OCI-M1 (cell line): ENCODE data around the gene SYNGAP1.
A peak's percentile ranks its signal among the peaks of the same experiment; 100 is the strongest.

ENCODE experiments used
- DNase-seq: peaks from one replicate; lab custom pipeline; 2025; lab: John Stamatoyannopoulos, UW

SYNGAP1 gene

DNA sequence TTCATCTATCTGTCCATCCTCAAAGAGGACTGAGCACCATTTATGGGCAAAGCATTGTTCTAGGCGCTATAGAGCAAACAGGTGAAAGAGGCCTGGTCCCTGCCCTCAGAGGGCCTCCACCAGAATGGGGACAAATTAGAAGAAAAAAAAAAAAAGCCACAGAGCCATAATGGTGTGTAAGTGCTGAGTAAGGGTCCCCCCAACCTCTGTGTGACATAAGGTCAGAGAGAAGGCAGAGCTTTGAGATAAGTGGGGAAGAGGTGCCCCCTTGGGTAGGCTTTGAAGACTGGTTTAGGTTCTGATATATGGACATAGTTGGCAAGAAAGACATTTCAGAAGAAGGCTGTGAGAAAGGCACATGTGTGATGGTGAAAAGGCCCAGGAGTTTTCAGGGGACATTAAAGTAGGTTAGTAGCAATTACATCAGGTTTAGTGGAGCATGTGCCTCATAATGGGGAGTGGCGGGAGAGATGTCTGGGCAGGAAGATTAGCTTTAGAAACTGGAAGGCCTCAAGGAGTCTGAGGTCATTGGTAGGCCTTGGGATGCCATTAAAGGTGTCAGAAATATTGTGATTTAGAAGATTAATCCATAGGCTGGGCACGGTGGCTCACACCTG, 19.2 kb downstream of the SYNGAP1 start:
- no peak for DNase-seq

DNA sequence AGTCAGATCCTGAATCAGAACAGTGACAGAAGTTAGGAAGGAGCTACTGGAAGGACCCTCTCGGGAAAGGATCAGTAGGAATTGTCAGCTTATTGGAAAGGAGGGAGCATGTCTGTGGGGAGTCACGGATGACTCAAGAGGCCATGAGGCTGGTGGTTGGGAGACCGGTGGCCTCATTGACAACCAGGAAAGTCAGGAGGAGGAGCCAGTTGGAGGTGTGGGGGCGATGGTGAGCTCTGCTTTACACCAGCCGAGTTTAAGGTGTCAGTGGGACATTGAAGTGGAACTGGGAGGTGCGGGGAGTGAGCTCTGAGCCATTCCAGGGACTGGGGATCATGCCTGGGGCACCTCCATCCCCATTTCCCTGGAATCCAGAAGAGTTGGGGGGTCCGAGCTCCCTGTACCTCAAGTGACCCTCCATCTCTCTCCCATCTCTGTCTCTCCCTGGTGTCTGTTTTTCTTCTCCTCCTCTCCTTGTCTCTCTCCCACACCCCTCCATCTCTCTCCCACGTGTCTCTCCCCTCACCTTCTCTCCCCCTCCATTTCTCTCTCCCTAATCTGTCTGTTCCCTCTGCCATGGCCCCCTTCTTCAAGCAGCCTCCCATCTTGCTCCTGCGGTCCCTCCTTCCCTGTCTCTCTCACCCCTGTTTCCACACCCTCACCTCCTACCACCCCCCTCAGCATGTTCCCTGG, 20.2 kb downstream of the SYNGAP1 start:
- DNase-seq, result no peak

DNA sequence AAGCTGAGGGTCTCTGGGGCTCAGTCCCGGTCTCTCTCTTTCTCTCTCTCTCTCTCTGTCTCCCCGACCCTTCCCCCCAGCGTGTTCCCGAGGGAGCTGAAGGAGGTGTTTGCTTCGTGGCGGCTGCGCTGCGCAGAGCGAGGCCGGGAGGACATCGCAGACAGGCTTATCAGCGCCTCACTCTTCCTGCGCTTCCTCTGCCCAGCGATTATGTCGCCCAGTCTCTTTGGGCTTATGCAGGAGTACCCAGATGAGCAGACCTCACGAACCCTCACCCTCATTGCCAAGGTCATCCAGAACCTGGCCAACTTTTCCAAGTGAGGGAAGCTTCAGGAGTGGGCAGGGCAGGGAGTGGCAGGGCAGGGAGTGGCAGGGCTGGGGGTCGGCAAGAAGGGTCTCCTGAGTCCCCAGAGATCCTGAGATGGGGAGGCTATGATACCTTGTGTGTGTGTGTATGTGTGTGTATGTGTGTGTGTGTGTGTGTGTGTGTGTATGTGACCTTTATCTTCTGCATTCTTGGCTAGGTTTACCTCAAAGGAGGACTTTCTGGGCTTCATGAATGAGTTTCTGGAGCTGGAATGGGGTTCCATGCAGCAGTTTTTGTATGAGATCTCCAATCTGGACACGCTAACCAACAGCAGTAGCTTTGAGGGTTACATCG, 20.9 kb downstream of the SYNGAP1 start:
- DNase-seq, result no peak

DNA sequence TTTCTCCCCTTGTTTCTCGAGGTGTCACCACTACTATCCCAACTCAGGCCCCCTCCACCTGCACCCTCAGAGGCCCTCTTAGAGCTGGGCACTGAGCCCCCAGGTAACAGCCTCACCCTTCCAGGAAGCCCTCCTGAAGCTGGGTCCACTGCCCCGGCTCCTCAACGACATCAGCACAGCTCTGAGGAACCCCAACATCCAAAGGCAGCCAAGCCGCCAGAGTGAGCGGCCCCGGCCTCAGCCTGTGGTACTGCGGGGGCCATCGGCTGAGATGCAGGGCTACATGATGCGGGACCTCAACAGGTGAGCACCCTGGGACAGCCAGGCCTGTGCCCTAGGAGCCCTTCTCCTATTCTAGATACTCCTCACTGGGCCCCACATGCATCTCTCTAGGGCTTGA, 21.6 kb downstream of the SYNGAP1 start:
- no peak for DNase-seq

DNA sequence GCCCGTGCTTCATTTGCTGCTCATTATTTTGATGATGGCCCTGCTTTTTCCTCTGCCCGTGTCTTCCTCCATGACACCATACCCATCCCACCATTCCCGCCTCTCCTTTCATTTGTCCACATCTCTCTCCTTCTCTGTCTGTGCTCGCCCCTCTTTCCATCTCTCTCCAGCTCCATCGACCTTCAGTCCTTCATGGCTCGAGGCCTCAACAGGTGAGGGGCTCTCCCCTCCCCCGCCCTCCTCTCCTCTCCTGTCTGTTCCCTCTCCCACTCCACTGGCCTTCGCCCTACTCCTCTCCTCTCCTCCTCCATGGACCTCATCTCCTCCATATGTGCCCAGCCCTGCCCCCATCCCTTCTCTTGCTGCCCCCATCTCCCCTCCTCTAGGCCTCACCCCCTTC, 22.4 kb downstream of the SYNGAP1 start:
- DNase-seq, result no peak

DNA sequence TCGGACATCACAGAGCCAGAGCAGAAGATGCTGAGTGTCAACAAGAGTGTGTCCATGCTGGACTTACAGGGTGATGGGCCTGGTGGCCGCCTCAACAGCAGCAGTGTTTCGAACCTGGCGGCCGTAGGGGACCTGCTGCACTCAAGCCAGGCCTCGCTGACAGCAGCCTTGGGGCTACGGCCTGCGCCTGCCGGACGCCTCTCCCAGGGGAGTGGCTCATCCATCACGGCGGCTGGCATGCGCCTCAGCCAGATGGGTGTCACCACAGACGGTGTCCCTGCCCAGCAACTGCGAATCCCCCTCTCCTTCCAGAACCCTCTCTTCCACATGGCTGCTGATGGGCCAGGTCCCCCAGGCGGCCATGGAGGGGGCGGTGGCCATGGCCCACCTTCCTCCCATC, 23.2 kb downstream of the SYNGAP1 start:
- DNase-seq, result no peak

DNA sequence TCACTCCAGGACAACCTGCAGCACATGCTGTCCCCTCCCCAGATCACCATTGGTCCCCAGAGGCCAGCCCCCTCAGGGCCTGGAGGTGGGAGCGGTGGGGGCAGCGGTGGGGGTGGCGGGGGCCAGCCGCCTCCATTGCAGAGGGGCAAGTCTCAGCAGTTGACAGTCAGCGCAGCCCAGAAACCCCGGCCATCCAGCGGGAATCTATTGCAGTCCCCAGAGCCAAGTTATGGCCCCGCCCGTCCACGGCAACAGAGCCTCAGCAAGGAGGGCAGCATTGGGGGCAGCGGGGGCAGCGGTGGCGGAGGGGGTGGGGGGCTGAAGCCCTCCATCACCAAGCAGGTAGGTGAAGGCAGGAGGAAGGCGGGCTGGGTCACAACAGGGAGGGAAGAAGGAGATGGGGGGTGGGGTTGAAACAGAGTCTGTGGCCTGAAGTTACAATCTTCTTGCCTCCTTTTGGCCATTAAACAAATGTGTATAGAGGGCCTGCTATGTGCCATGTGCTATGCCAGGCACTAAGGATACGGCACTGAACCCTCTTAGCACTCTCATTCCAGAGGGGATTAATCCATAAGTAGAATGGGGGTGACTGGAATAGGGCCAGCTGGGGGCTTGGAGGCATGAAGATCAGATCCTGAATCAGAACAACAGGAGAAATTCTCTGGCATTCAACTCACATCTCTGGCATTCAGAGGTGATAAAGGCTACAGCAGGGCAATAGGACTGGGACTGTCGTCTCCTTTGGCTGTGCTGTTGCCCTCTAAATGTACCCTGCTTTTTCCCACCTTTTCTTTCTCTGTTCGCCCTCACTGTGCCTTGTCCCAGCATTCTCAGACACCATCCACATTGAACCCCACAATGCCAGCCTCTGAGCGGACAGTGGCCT, 24.0 kb downstream of the SYNGAP1 start:
- no peak for DNase-seq

DNA sequence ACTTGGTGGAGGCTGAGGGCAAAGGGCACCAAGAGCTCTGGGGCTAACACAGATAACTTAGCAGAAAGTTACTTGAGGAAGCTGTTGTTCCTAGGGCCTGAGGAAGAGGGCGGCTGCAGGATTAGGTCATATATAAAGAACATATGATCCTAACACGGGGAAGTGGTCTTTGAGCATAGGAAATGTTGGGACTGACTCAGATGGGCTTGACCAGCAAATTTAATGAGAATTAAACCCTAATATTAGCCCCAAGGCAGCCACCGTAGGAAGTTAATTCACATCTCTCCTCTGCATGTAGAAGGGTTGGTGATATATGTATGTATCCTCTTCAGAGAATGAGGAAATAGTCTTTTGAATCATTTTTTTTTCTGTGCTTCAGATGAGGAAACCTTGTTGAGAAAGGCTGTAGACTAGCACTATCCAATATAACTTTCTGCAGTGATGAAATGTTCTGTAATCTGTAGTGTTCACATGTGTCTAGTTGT, 25.3 kb downstream of the SYNGAP1 start:
- peak; percentile 27 for DNase-seq

DNA sequence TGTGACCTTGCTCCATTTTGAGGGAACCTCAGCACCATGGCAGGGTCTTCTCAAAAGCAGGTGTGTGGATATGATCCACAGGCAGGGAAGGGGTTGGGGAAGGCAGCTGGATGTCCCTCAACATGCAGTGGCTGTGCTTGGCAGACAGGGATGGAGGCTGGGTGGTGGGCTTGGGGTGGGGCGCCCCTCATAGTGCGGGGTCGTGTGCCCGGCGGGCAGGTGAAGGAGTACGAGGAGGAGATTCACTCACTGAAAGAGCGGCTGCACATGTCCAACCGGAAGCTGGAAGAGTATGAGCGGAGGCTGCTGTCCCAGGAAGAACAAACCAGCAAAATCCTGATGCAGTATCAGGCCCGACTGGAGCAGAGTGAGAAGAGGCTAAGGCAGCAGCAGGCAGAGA, 26.5 kb downstream of the SYNGAP1 start:
- no peak for DNase-seq

DNA sequence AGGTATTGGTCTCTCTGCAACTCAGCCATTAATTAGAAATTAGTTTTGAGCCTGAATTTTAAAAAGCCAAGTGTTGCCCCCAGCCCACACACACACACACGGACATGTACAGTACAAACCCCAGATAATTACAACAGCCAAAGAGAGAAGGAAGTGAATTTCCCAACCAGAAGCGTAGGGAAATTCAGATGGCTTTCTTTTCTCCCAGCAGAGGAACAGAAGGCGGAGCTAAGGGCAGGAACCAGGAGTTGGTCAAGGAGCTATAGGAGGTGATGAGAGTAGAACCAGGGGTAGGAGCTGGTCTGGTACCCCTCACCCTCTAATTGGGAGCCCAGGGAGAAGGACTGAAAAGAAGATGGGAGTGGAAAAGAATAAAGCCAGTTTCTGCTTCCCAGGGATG, 30.6 kb downstream of the SYNGAP1 start:
- DNase-seq, result no peak

DNA sequence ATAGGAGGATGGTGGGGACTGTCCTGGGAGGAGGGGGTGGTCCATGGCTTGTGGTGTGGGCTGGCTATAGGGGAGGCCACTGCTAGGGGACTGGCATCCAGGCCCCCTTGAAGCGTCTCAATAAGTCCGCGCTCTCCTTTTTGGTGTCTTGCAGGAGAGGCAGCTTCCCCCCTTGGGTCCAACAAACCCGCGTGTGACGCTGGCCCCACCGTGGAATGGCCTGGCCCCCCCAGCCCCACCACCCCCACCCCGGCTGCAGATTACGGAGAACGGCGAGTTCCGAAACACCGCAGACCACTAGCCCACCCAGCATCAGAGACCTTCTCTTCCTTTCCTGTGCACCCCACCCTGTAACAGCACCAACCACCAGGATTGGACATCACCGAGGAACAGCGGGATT, 31.7 kb downstream of the SYNGAP1 start:
- DNase-seq, result no peak

DNA sequence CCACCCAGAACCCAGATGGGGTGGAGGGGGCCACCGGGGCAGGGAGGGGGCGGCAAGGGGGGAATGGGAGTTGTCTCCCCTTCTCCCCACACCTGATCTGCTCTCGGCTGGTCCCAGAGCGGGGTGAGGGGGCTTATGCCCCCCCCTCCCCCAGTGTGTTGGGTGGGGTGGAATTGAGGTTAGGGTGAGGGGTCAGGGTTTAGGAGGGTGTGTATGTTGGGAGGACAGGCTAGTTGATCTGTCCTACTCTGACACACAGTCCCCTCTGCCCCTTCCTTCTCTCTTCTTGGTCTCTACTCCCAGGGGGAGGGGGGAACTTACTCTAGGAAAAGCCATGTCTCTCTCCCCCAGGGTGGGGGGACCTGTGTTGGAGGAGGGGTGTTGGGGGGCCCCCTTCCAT, 32.6 kb downstream of the SYNGAP1 start:
- no peak for DNase-seq

DNA sequence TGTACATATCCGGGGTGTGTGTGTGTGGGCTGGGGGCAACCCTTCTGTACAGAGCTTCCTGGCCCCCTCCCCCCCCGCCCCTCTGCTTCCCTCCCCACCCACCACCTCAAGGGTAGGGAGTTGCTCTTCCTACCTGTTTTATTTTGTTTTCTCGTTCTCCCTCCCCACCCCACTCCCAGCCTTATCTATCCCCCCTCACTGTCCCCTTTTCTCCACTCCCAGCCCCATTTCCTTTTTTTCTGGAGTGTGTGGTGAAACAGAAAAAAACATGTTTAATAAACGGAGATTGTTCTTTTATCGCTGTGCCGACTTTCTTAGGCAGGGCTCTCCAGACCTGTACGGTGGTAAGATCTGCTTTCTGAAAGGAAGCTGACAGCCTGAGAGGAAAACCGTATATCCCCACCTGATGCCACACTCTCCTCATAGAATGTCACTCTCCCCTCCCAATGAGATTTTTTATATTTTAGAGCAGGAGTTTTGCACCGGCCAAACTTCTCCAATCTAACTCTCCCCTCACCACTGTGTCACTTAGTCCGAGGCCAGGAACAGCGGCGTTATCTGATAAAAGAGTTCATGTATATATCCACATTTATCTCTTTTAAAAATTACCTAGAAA, 33.6 kb downstream of the SYNGAP1 start:
- peak; percentile 77 for DNase-seq

DNA sequence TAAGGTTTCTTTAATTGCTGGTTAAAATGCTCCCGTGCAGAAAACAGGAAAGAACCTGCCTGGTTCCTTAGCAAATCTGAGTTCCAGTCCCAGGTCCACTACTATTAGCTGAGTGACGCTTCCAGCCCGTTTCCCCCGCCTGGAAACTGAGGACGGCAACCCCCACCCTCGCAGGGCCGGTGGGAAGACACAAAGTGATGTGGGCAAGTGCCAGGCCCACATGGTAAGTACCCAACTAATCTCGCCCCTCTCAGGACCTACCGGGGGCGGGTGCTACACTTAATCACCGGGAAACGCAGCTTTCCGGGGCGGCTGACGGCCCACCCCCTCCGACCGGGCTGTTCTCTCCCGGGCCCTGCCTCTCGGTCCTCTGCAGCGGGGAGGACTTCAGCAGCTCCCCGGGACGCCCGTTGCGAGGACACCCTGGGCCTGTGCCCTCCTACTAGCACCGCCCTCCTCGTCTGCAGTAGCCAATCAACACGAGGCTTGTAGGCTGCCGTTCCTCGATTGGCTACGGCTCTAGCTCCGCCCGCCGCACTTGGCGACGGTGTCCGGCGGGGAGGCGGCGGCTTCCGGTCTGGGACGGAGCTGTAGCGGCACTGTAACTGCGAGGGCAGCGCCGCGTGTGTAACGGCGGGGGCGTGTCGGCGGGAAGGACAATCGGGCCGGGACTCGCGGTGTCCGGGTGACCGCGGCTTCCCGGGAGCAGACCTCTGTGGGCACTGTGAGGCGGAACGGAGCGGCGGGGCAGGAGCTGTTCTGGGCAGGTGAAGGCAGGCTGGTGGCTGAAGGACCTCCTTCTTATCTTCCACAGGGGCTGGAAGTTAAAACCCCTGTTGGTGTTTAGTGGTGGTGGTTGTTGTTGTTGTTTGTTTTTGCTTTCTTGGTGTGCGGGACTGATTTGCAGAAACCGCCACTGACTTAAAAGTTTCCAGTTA, 34.4 kb downstream of the SYNGAP1 start, which contains the start of gene ZBTB9:
Gene ZBTB9 (plus strand): TSS at position 568 of the 938 bp plus-strand sequence. CDS start 525 bp downstream, outside the sequence.
- peak; percentile 99 for DNase-seq

DNA sequence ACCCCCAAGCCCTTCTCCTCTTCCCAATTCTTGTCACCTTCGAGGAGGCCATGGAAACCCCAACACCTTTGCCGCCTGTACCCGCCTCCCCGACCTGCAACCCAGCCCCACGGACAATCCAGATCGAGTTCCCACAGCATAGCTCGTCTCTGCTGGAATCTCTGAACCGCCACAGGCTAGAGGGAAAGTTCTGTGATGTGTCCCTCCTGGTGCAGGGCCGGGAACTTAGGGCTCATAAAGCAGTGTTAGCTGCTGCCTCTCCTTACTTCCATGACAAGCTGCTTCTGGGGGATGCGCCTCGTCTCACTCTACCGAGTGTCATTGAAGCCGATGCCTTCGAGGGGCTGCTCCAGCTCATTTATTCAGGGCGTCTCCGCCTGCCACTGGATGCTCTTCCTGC, 35.2 kb downstream of the SYNGAP1 start:
- DNase-seq, result no peak

DNA sequence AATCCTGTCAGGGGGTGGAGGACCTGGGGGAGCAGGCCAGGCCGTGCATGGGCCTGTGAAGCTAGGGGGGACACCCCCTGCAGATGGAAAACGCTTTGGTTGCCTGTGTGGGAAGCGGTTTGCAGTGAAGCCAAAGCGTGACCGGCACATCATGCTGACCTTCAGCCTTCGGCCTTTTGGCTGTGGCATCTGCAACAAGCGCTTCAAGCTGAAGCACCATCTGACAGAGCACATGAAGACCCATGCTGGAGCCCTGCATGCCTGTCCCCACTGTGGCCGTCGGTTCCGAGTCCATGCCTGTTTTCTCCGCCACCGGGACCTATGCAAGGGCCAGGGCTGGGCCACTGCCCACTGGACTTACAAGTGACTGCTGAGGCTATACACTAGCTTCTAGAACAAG, 36.3 kb downstream of the SYNGAP1 start:
- DNase-seq, result no peak

DNA sequence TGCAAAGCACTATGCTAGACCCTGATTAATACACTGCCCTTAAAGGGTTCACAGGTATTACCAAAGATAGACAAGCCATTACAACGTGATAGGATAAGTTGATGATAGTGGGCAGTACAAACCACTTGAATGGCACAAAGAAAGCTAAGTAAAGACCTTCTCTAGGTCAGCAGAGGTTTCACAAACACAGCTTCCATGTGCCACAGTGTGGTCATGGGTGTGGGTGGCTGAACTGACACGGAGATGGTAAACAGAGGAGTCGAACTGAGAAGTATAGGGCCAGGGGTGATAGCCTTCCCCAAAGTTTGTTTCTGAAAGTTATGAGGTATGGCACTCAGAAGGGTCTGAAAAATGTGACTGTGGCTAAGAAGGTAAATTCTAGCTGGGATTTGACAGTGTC, 38.8 kb downstream of the SYNGAP1 start:
- DNase-seq, result no peak

DNA sequence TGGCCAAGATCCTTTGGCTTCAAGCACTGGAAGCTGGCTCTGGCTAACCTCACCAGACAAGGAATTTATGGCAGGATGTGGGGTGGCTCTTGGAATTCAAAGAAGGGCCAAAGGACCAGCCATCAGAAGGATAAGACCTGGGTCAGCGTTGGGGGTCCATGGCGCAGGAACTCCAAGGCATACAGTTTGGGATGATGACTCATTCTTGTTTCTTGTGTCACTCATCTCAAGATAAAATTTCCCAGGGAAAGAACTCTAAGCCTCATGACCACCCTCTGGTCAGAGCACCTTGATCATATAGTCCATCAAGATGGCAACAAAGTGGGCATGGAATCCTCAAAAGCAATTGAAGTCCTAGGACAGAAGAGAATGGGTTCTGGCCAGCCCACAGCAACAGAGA, 39.4 kb downstream of the SYNGAP1 start:
- DNase-seq, result no peak

DNA sequence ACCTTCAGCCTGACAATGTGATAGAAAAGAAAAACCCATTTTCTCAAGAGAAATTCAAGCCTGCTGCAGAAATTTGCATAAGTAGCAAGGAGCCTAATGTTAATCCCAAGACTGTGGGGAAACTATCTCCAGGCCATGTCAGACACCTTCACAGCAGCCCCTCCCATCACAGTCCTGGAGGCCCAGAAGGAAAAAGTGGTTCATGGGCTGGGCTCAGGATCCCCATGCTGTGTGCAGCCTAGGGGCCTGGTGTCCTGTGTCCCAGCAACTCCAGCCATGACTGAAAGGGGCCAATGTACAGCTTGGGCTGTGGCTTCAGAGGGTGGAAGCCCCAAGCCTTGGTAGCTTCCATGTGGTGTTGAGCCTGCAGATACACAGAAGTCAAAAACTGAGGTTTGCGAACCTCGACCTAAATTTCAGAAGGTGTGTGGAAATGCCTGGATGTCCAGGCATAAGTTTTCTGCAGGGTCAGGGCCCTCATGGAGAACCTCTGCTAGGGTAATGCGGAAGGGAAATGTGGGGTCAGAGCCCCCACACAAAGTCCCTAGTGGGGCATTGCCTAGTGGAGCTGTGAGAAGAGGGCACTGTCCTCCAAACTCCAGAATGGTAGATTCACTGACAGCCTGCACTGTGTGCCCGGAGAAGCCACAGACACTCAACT, 46.3 kb downstream of the SYNGAP1 start:
- no peak for DNase-seq

DNA sequence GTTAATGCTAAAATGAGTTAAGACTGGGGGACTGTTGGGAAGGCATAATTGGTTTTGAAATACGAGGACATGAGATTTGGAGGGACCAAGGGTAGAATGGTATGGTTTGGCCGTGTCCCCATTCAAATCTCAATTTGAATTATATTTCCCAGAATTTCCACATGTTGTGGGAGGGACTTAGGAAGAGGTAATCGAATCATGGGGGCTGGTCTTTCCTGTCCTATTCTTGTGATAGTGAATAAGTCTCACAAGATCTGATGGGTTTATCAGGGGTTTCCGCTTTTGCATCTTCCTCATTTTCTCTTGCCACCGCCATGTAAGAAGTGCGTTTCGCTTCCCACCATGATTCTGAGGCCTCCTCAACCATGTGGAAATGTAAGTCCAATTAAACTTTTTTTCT, 47.2 kb downstream of the SYNGAP1 start:
- DNase-seq, result no peak
